ACHN (cell line): ENCODE results near the gene UBE2J1.

ENCODE experiments used
- DNase-seq: peaks from one replicate; pipeline ENCODE4 v3.0.0-alpha.2; 2015
- in situ Hi-C: cut with HindIII; loops from 2 replicates; pipeline ENCODE4 v1.10.0; 2017; ENCODE audit warnings: low sequenced_read_pairs, low pct_ligation_motif_present, low pct_unique_long_range_greater_than_20kb

Gene UBE2J1

GRCh38 chr6:89371849-89372505, 19.5 kb upstream of the UBE2J1 start:
- peak; percentile 67 for DNase-seq
- in situ Hi-C loops: no loop called here

- in situ Hi-C loops: no loop called here
These were observed 16.5 kb upstream of the UBE2J1 start for GRCh38 chr6:89368999-89369398.

GRCh38 chr6:89368107-89368506, 15.6 kb upstream of the UBE2J1 start:
- in situ Hi-C loops: no loop called here
- peak; percentile 51 for DNase-seq

More at GRCh38 chr6:89368999-89369398, 16.5 kb upstream of the UBE2J1 start:
- DNase-seq: peak; percentile 34

DNA sequence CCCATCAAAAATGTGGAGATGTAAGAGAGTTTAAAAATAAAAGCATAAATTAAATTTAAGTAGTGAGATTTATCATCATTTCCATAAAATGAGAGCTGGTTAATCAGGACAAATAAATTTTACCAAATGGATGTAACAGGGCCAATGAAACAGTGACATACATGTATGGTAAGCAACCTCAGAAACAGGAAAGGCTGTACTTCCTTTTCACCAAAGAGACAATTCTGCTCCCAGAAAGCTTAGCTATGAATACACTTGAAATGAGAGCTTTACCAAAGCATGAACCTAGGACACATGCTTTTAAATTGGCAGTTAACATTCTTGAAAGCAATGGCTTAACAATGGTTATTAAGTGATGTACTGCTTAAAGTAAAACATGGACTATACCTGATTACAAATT, 12.1 kb upstream of the UBE2J1 start:
- no peak for DNase-seq
- in situ Hi-C loops: no loop called here

- in situ Hi-C loops: no loop called here
These were observed 8.6 kb upstream of the UBE2J1 start for GRCh38 chr6:89361171-89361570.

DNA sequence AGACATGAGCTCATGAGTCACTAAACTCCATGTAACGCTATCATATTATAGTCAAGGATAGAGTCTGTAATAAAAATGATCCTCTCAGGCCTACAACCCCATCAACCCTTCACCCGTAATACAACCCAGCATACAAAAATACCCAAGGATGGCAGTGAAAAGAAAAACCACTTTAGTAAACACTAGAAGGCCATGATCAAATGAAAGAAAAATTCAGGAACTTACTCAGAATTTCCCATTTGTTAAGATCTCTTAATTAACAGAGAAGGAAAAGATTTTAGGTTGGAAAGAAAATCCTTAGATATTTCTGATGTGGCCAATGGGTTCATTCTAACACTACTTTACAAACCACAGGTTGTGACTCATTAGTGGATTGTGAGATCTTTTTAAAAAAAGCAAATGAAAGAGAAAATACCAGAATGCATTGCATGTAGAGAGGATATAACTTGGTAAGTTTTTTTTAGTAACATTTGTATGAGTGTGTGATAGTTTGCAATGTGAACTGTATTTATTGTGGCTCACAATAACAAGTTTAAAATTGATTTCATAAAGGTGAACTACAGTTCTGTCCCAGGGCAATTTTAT, 8.0 kb upstream of the UBE2J1 start:
- no peak for DNase-seq
- in situ Hi-C loops: no loop called here

More at GRCh38 chr6:89361171-89361570, 8.6 kb upstream of the UBE2J1 start:
- no peak for DNase-seq

DNA sequence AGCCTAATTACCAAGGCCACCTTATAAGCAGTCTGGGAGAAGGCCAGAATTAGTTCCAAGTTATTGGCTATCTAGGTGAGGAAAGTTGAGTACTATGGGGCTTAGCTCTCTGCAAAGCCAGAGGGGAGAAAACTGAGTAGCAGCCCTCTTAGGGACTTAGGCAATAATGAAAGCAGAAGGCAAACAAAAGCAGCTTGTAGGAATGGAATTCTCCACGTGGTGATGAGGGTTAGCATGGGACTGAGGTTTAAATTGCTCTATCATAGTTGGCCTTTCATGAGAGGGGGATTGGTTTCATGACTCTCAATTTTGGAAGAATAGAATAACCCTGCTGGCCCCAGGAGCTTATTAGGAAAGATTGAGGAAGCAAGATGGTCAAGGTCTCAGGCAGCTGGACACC, 7.0 kb upstream of the UBE2J1 start:
- in situ Hi-C loops: no loop called here
- DNase-seq: no peak

DNA sequence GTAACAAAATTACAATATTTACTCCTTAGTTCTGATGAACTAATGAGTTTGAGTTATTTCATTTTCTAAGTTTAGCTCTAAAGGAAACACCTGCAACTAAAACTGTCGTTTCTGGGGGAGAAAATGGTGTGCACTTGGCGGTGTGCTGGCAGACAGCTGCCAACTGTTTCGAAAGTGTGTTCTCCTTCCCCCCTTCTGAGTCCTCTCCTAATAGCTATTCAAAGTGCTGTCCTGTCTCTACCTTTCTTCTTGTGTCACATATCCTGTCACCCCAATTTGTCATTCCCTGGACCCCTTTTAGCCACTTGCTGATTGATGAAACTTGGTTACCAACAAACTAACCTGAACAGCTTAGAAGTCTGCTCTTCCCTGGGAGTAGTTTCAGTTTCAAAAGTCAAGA, 4.9 kb upstream of the UBE2J1 start:
- in situ Hi-C loops: no loop called here

DNA sequence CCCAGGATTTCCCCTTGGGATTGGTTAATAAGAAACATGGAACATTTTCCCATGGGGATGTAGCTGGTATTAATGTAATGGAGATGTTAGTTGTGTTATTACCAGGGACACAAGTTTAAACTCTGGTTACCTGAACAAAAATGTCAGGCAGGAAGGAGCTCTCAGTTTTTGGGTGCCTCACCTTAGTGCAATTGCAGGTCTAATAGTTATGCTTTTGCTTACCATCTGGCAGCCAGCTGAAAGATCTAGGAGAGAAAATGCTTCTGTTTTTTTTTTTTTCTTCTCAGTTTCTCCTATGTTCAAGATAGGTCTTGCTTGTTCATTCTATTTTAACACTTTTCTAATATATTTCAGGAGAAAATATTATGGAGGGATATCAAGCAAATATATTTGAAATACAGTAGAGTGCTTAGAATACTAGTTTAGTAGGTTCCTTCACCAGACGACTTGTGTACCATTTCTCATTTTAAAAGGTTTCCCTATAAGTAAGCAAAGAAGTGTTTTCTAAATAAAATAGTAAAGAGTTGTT, 4.2 kb upstream of the UBE2J1 start:
- DNase-seq: no peak
- in situ Hi-C loops: no loop called here

More for the DNA sequence above, 4.9 kb upstream of the UBE2J1 start:
- DNase-seq: no peak

DNA sequence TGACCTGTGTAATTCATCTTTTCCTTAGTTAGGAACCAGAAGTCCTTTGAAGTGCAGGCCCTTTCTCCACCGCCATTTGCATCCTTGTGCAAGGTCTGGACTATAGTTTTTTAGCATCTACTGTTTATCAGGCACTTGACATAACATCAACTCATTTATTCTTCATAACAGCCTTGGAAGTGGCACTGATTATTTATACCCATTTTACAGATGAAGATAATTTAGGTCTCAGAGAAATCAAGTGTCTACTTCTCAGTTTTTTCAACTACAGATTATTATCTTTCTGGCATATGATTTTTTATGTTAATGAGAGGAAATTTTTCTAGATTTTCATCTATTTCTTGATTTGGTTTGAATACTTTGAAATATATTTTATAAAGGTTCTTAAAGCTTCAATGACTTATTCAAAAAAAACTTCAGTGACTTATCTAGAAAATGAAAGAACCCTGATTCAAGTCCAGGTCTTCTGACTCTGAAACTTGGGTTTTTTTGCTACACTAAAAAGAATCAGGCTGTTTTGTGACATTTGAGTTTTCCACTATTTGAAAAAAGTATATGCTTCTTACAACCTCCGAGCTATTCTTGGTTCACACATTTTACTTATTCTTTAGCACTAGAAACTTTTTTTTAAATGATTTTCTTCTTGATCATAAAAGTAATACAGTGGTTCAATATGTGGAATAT, 3.1 kb upstream of the UBE2J1 start:
- in situ Hi-C loops: no loop called here
- DNase-seq: no peak

GRCh38 chr6:89353702-89354392, 1.3 kb upstream of the UBE2J1 start:
- DNase-seq: no peak
- in situ Hi-C loops: no loop called here

GRCh38 chr6:89353118-89353556, 615 bp upstream of the UBE2J1 start:
- DNase-seq: no peak
- in situ Hi-C loops: no loop called here

GRCh38 chr6:89351671-89352277, 748 bp downstream of the UBE2J1 start:
- in situ Hi-C loops: no loop called here
- DNase-seq: no peak

DNA sequence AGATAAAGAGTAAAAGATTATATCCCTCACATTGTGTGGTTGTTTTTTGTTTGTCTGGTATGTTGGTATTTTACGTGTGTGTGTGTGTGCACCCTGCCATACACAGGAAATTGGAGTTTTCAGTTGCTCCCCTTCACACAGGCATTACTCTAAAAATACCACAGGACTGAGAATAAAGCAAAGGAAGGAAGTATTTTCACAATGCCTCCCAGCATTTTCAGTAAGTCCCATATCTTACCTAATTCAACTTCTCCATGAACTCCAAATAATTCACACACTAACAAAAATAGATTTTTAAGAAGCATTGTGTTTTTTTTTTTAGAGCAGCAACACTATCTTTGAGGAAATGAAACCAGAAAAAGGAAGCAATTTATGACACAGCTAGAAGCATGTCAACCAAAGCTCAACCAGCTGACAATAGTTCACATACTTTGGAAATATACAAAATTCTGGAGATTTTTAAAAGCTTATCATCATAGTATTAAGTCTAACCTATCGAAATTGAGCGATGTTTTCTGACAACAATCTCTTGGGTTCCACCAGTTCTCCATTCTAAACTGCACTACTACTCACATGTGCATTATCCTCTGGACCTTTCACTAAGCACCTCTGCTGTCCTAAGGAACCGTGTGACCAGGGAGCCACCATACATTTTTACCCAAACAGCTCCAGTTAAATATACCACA, 2.1 kb downstream of the UBE2J1 start:
- no peak for DNase-seq
- in situ Hi-C loops: no loop called here

DNA sequence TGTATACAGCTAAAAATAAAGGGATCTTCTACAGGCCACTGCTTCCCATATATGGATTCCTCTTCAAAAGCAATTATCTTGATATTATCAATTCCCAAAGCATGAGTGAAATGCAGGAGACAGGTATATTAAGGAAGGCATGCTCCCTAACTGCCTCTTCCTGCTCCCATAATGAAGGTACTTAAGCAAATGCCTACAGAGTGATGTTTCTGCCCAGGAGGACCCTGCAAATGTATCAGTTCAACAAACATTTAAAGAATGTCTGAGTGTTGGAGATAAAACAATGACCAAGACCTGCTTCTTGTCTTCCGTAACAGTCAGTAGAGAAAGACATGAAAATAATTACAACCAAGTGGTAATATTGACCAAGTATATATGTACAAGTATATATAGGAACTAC, 4.2 kb downstream of the UBE2J1 start:
- in situ Hi-C loops: no loop called here
- no peak for DNase-seq

DNA sequence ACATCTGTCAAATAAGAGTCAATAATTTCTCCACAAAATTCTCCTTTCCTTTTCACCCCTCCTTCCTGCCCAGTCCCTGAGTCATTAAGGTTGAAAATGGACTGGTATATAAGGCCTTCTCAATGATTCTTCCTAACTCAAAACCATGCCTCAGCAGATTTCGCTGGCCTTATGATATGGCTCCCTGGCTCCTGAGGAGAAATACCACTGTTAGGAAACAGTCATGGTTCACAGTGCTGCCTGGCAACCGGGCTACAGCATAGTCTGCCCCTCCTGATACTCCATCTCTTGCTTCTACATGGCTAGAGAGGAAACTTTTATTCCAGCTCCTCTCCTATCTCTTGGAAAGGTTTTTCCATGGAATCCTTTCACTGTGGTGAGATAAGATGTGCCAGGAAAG, 4.7 kb downstream of the UBE2J1 start:
- in situ Hi-C loops: no loop called here

DNA sequence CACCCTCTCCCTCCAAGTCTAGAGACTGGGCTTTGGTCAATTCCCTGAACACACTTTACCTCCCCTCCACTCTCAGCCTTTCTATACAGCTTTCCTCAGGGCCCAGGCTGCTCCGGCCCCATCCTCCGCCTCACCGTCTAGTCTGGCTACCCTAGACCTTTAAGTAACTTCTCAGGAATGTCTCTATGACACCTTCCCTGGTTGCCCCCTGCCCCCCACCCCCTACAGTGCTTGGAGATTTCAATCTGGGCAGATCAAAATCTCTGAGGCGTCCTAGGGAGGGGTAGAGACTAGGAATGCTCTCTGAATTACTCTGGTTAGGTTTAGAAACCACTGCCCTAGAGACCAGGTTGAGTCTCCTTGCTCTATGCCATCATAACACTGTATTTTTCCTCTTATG, 6.1 kb downstream of the UBE2J1 start:
- no peak for DNase-seq
- in situ Hi-C loops: no loop called here

More for the DNA sequence above, 4.7 kb downstream of the UBE2J1 start:
- DNase-seq: no peak

DNA sequence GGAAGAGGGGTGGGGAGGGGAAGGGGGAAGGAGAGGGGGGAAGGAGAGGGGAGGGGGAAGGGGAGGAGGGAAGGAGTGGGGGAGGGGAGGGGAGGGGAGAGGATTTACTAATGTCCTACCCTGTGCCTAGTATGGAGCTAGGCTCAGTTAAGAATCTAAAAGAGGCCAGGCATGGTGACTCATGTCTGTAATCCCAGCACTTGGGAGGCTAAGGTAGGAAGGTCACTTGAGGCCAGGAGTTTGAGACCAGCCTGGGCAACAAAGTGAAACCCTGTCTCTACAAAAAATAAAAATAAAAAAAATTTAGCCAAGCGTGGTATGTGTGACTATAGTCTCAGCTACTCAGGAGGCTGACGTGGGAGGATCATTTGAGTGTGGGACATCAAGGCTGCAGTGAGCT, 13.0 kb downstream of the UBE2J1 start:
- in situ Hi-C loops: no loop called here
- no peak for DNase-seq
